Measurements from ENCODE around the gene SF3B1.

The SF3B1 gene

GRCh38 chr2:197453123-197453913 is 18.5 kb upstream of the SF3B1 start, which contains the start of gene COQ10B (continued):
- TF ChIP-seq ZNF639 (tag by site-specific recombination; IDR thresholded peaks at IDR 0.05) (0 out of 2 replicates have a peak, but pooled peaks have one; percentile 47), ZNF16 (tag by site-specific recombination; IDR thresholded peaks at IDR 0.05; ENCODE audit: low read depth) (no peak), ZNF274 (IDR thresholded peaks at IDR 0.05; ENCODE audit: low read length) (no peak), ZNF274 (tag by site-specific recombination; IDR thresholded peaks at IDR 0.05; ENCODE audit: borderline replicate concordance) (no peak), MZF1 (tag by site-specific recombination; IDR thresholded peaks at IDR 0.05; ENCODE audit: borderline replicate concordance) (no peak), ZNF785 (tag by site-specific recombination; IDR thresholded peaks at IDR 0.05) (no peak), ZSCAN4 (tag by site-specific recombination; IDR thresholded peaks at IDR 0.05) (no peak), ZNF239 (tag by site-specific recombination; IDR thresholded peaks at IDR 0.05) (no peak), ZBTB10 (tag by site-specific recombination; IDR thresholded peaks at IDR 0.05) (peak; percentile 79), ZNF530 (tag by site-specific recombination; IDR thresholded peaks at IDR 0.05; ENCODE audit: low read depth) (no peak), SP3 (tag by site-specific recombination; IDR thresholded peaks at IDR 0.05) (peak; percentile 86), KLF8 (tag by site-specific recombination; IDR thresholded peaks at IDR 0.05) (peak; percentile 51), ZNF138 (tag by site-specific recombination; IDR thresholded peaks at IDR 0.05; ENCODE audit: borderline replicate concordance) (no peak), ZNF155 (tag by site-specific recombination; IDR thresholded peaks at IDR 0.05) (no peak), ZNF549 (tag by site-specific recombination; IDR thresholded peaks at IDR 0.05) (no peak), ZNF423 (tag by site-specific recombination; IDR thresholded peaks at IDR 0.05) (no peak), SCRT1 (tag by site-specific recombination; IDR thresholded peaks at IDR 0.05; ENCODE audit: borderline replicate concordance) (no peak), EGR2 (tag by site-specific recombination; IDR thresholded peaks at IDR 0.05; ENCODE audit: low read depth) (no peak), MYNN (tag by site-specific recombination; IDR thresholded peaks at IDR 0.05; ENCODE audit: borderline replicate concordance) (no peak), ZFP3 (tag by site-specific recombination; IDR thresholded peaks at IDR 0.05; ENCODE audit: low read depth) (no peak), ZBTB26 (tag by site-specific recombination; optimal IDR thresholded peaks at IDR 0.05) (peak; percentile 74), ZNF157 (tag by site-specific recombination; IDR thresholded peaks at IDR 0.05) (no peak), IKZF3 (tag by site-specific recombination; IDR thresholded peaks at IDR 0.05) (peak; percentile 69; the same call in 1 of the 2 replicates), TCF7L2 (IDR thresholded peaks at IDR 0.05; ENCODE audit: borderline replicate concordance, low read depth, low read length) (no peak), ATF2 (tag by site-specific recombination; IDR thresholded peaks at IDR 0.05; ENCODE audit: low read depth) (no peak), ZNF561 (tag by site-specific recombination; IDR thresholded peaks at IDR 0.05; ENCODE audit: borderline replicate concordance) (0 out of 2 replicates have a peak, but pooled peaks have one; percentile 30), ZBTB44 (tag by site-specific recombination; IDR thresholded peaks at IDR 0.05) (no peak), ZNF645 (tag by site-specific recombination; IDR thresholded peaks at IDR 0.05) (no peak), ZNF311 (tag by site-specific recombination; IDR thresholded peaks at IDR 0.05; ENCODE audit: borderline replicate concordance) (no peak)
